Activated CD4-positive, alpha-beta T cell treated with anti-CD3 and anti-CD28 coated beads for 24 hours (primary cell): ENCODE data around the gene LBP.
"Not testable (repeated sequence)": the region's sequence is repeated elsewhere in the genome, so short reads cannot be mapped to it uniquely, and the experiment has no call there.

ENCODE experiments used
- DNase-seq, 2 donors: peaks; one replicate each; pipeline ENCODE4 v3.0.0-alpha.2; 2020; ENCODE audit warnings: low read depth in 2 of 2

LBP gene

GRCh38 chr20:38350879-38351775 is 4.8 kb downstream of the LBP start:
- DNase-seq: no peak

- DNase-seq: no peak
Measured at GRCh38 chr20:38353316-38353715, 7.0 kb downstream of the LBP start.

GRCh38 chr20:38354227-38354626 is 7.9 kb downstream of the LBP start:
- DNase-seq: no peak

GRCh38 chr20:38355161-38356012 is 9.1 kb downstream of the LBP start:
- DNase-seq: no peak

- DNase-seq: no peak
Measured at GRCh38 chr20:38357653-38358207, 11.4 kb downstream of the LBP start.

GRCh38 chr20:38358556-38358955 is 12.3 kb downstream of the LBP start:
- DNase-seq: no peak

GRCh38 chr20:38363004-38363747 is 16.9 kb downstream of the LBP start:
- DNase-seq: no peak

- DNase-seq: no peak
Measured at GRCh38 chr20:38369389-38369788, 23.1 kb downstream of the LBP start.

GRCh38 chr20:38372806-38373205 is 26.5 kb downstream of the LBP start:
- DNase-seq: no peak

GRCh38 chr20:38373231-38373867 is 27.1 kb downstream of the LBP start:
- no peak for DNase-seq

GRCh38 chr20:38373898-38374297 is 27.6 kb downstream of the LBP start:
- no peak for DNase-seq

- DNase-seq: no peak
Measured at GRCh38 chr20:38377039-38377685, 30.9 kb downstream of the LBP start.

GRCh38 chr20:38377838-38378237 is 31.6 kb downstream of the LBP start:
- DNase-seq: not testable (repeated sequence)

- DNase-seq: no peak
Measured at GRCh38 chr20:38383147-38383546, 36.9 kb downstream of the LBP start.

GRCh38 chr20:38386004-38386403 is 39.7 kb downstream of the LBP start:
- no peak for DNase-seq

- no peak for DNase-seq
Measured at GRCh38 chr20:38386851-38387250, 40.6 kb downstream of the LBP start.

- no peak for DNase-seq
Measured at GRCh38 chr20:38387953-38388352, 41.7 kb downstream of the LBP start.

GRCh38 chr20:38392356-38392755 is 46.1 kb downstream of the LBP start:
- no peak for DNase-seq

GRCh38 chr20:38393259-38393658 is 47.0 kb downstream of the LBP start:
- no peak for DNase-seq

- DNase-seq: no peak
Measured at GRCh38 chr20:38395165-38395564, 48.9 kb downstream of the LBP start.
